K562 (cell line): ENCODE data around the gene TK1. TPM values are rescaled to one million over a fixed set of nuclear protein-coding genes. Genes with fewer than 3 reads are reported as not detected.
A peak's percentile ranks its signal among the peaks of the same experiment; 100 is the strongest.

Experiments used
- ARID4B ChIP-seq: sonication (generic); formaldehyde crosslinking; IDR thresholded peaks from 2 replicates; pipeline ENCODE4 v1.8.0; 2022; ENCODE audit warnings: mild to moderate bottlenecking, missing genetic modification reagents
- ATF7 ChIP-seq: fragments of 450-650 bp; IDR thresholded peaks from 2 replicates; pipeline ENCODE4 v1.7.1; 2014; ENCODE audit warnings: mild to moderate bottlenecking, moderate library complexity
- ESRRB ChIP-seq: fragments of 250-450 bp; sonication (Bioruptor Pico); IDR thresholded peaks from 2 replicates; pipeline ENCODE4 v1.5.0; 2020; ENCODE audit warnings: mild to moderate bottlenecking, moderate library complexity, borderline replicate concordance
- ETV1 ChIP-seq: fragments of 450-650 bp; conservative IDR thresholded peaks from 2 replicates; pipeline ENCODE4 v1.6.1; 2016; ENCODE audit warnings: missing genetic modification characterization, control low read depth, low read depth, missing compliant biosample characterization
- HES1 ChIP-seq: fragments of 450-650 bp; IDR thresholded peaks from 2 replicates; pipeline ENCODE4 v1.6.1; 2016; ENCODE audit warnings: low read depth, mild to moderate bottlenecking, moderate library complexity
- RBM22 ChIP-seq: fragments of 200-400 bp; formaldehyde crosslinking; IDR thresholded peaks from 2 replicates; pipeline ENCODE4 v1.6.1; 2018; ENCODE audit warnings: low read length, low read depth; ENCODE audit not compliant: poor library complexity, severe bottlenecking
- REST ChIP-seq, 2 experiments: fragments of 450-650 bp; formaldehyde crosslinking in 1 of 2; IDR thresholded peaks; 2 replicates each; pipeline versions ENCODE4 v1.4.0 to v1.6.1; 2014 to 2020; ENCODE audit warnings: mild to moderate bottlenecking in 2 of 2, borderline replicate concordance in 1 of 2, low read depth in 1 of 2
- ZNF512 ChIP-seq: IDR thresholded peaks from 2 replicates; pipeline ENCODE4 v1.6.1; 2016; ENCODE audit warnings: missing genetic modification characterization, missing compliant biosample characterization
- ZNF655 ChIP-seq: fragments of 250-450 bp; sonication (Bioruptor Pico); IDR thresholded peaks from 2 replicates; pipeline ENCODE4 v1.5.0; 2021
- polyA plus RNA-seq, 8 experiments: library from polyadenylated mRNA; depleted of rRNA in 4 of 8; stranded (reverse) in 5 of 8; unstranded in 3 of 8; fragments of >200 nt; fragmentation: Nextera tagmentation in 2 of 8; fragmentation: Illumina TruSeq in 1 of 8; extraction: Ambion mirVana in 2 of 8; extraction: Trizol in 1 of 8; gene quantifications; 2 replicates each; pipeline versions ENCODE4 v1.2.1 to v1.2.3, GENCODE V29; 2011 to 2014; ENCODE audit warnings: inconsistent platforms in 1 of 8, missing spikeins in 1 of 8
- total RNA-seq, 7 experiments: library from RNA; depleted of rRNA in 6 of 7; stranded (reverse); fragments of >200 nt in 6 of 7; fragmentation: Illumina TruSeq in 2 of 7; extraction: Trizol in 2 of 7; gene quantifications; 2 replicates each; pipeline versions ENCODE4 v1.2.1 to v1.2.3, GENCODE V29; 2011 to 2021; ENCODE audit warnings: low replicate concordance in 1 of 7

TK1 gene
- total and polyA plus RNA-seq, 9 of the 15 experiments (the other 6 are each of a cell fraction or from before 2014, with no cell fraction given): 8.4 to 280 (median 103) TPM

GRCh38 chr17:78127239-78127887 is 59.5 kb downstream of the TK1 start (continued):
- TF ChIP-seq ZNF512 (tag) (no peak), ZNF655 (no peak), ARID4B (CRISPR knock-in tag) (peak; percentile 71), HES1 (no peak), REST (IDR thresholded peaks at IDR 0.05; ENCODE audit: borderline replicate concordance) (peak; percentile 44), REST (CRISPR knock-in tag; IDR thresholded peaks at IDR 0.05; ENCODE audit: low read depth) (no peak), ESRRB (CRISPR knock-in tag) (no peak), ATF7 (peak; percentile 33; the same call in 1 of the 2 replicates), ETV1 (tag) (peak; percentile 97), RBM22 (no peak)
